Measurements from ENCODE around the gene UBE2E2.

UBE2E2 gene

DNA sequence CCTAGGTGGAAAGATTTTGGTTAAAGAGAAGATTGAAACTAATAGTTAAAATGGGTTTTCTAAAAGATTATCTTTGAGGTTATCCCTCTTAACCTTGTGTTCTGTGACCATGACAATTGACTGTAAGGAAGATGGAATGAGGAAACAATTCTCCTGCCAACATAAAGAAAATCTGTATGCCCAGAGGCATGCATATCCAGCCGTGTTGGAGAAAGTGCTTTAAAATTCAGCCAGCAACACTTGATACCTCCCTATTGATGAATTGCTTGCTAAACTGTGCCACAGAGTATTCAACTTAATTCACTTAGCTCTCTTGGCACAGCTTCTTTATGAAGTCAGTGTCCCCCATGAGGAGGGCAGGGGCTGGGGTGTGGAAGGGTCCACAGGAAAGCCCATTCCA is 203.5 kb downstream of the UBE2E2 start:
- Histone ChIP-seq H3K9me3 (ENCODE audit: insufficient read depth, low read length, severe bottlenecking) (no peaks in the 10 kb centered on the region), H3K4me3 (ENCODE audit: low read depth in 1 of 2, low read length in 2 of 2) (no peak overlapping the region), H3K36me3 (ENCODE audit: insufficient read depth, low read length) (no peaks in the 10 kb centered on the region), H3K27me3 (ENCODE audit: insufficient read depth, low read length, poor library complexity) (no peaks in the 10 kb centered on the region), H3K27ac (ENCODE audit: low read length) (no peak overlapping the region), H3K4me2 (ENCODE audit: insufficient read depth, low read length) (no peak overlapping the region), H3K4me1 (ENCODE audit: insufficient read depth, low read length) (peaks cover 11% of the 10 kb centered on the region; the same call in 1 of the 2 replicates), H3K79me2 (ENCODE audit: insufficient read depth, low read length) (no peaks in the 10 kb centered on the region), H2AFZ (ENCODE audit: low read depth, low read length) (no peak overlapping the region), H3K9ac (ENCODE audit: low read depth, low read length) (no peak overlapping the region), H4K20me1 (ENCODE audit: insufficient read depth, low read length) (no peaks in the 10 kb centered on the region)
- no peak for DNase-seq
- TF ChIP-seq CTCF (IDR thresholded peaks at IDR 0.05; ENCODE audit: borderline replicate concordance, extremely low read depth, low read length, poor library complexity, severe bottlenecking): no peak
- no peak for TF ChIP-seq EZH2 (IDR thresholded peaks at IDR 0.05; ENCODE audit: borderline replicate concordance, low read depth, low read length, severe bottlenecking)
- ATAC-seq (ENCODE audit: insufficient read depth, low read depth): no peak

DNA sequence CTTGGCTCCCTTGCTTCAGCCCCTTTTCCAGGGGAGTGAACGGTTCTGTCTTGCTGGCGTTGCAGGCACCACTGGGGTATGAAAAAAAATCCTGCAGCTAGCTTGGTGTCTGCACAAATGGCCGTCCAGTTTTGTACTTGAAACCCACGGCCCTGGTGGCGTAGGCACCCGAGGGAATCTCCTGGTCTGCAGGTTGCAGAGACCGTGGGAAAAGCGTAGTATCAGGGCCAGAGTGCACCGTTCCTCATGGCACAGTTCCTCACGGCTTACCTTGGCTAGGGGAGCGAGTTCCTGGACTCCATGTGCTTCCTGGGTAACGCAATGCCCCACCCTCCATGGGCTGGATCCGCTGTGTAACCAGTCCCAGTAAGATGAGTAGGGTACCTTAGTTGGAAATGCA is 214.9 kb downstream of the UBE2E2 start:
- Histone ChIP-seq H3K4me3 (ENCODE audit: low read depth in 1 of 2, low read length in 2 of 2) (no peak overlapping the region), H3K9ac (ENCODE audit: low read depth, low read length) (no peak overlapping the region), H3K9me3 (ENCODE audit: insufficient read depth, low read length, severe bottlenecking) (no peaks in the 10 kb centered on the region), H4K20me1 (ENCODE audit: insufficient read depth, low read length) (no peaks in the 10 kb centered on the region), H3K4me1 (ENCODE audit: insufficient read depth, low read length) (no peaks in the 10 kb centered on the region), H3K27me3 (ENCODE audit: insufficient read depth, low read length, poor library complexity) (no peaks in the 10 kb centered on the region), H3K79me2 (ENCODE audit: insufficient read depth, low read length) (no peaks in the 10 kb centered on the region), H3K4me2 (ENCODE audit: insufficient read depth, low read length) (no peak overlapping the region), H3K27ac (ENCODE audit: low read length) (no peak overlapping the region), H2AFZ (ENCODE audit: low read depth, low read length) (no peak overlapping the region), H3K36me3 (ENCODE audit: insufficient read depth, low read length) (no peaks in the 10 kb centered on the region)
- DNase-seq: no peak
- ATAC-seq (ENCODE audit: insufficient read depth, low read depth): no peak
- no peak for TF ChIP-seq EZH2 (IDR thresholded peaks at IDR 0.05; ENCODE audit: borderline replicate concordance, low read depth, low read length, severe bottlenecking)

- H3K27ac ChIP-seq (ENCODE audit: low read length): no peak overlapping the region
- TF ChIP-seq CTCF (IDR thresholded peaks at IDR 0.05; ENCODE audit: borderline replicate concordance, extremely low read depth, low read length, poor library complexity, severe bottlenecking) (no peak), EZH2 (IDR thresholded peaks at IDR 0.05; ENCODE audit: borderline replicate concordance, low read depth, low read length, severe bottlenecking) (no peak)
- DNase-seq (no peak), ATAC-seq (ENCODE audit: insufficient read depth, low read depth) (no peak)
- no peak overlapping the region for H3K4me2 ChIP-seq (ENCODE audit: insufficient read depth, low read length)
- no peak overlapping the region for H2AFZ ChIP-seq (ENCODE audit: low read depth, low read length)
- no peaks in the 10 kb centered on the region for H3K27me3 ChIP-seq (ENCODE audit: insufficient read depth, low read length, poor library complexity)
- H4K20me1 ChIP-seq (ENCODE audit: insufficient read depth, low read length): no peaks in the 10 kb centered on the region
- no peak overlapping the region for H3K9ac ChIP-seq (ENCODE audit: low read depth, low read length)
- H3K4me3 ChIP-seq (ENCODE audit: low read depth in 1 of 2, low read length in 2 of 2): no peak overlapping the region
- no peaks in the 10 kb centered on the region for H3K36me3 ChIP-seq (ENCODE audit: insufficient read depth, low read length)
- no peaks in the 10 kb centered on the region for H3K79me2 ChIP-seq (ENCODE audit: insufficient read depth, low read length)
- no peaks in the 10 kb centered on the region for H3K4me1 ChIP-seq (ENCODE audit: insufficient read depth, low read length)
- H3K9me3 ChIP-seq (ENCODE audit: insufficient read depth, low read length, severe bottlenecking): no peaks in the 10 kb centered on the region
These were observed 218.8 kb downstream of the UBE2E2 start for GRCh38 chr3:23421811-23422516.

DNA sequence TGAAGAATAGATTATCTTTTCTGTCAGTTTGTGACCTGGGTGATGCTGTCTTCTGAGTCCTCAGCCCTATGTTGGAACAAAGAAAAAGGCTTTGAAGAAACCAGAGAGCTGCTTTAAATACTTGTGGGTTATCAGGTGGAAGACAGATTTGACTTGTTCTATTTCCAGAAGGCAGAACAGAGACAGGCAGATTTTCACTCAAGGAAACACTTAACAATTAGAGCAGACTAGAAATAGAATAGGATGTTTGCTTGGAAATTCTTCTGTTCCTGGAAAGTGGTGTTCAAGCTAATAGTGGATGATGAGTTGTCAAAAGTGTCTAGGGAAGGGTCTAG is 219.4 kb downstream of the UBE2E2 start:
- no peaks in the 10 kb centered on the region for H3K79me2 ChIP-seq (ENCODE audit: insufficient read depth, low read length)
- H3K4me1 ChIP-seq (ENCODE audit: insufficient read depth, low read length): no peaks in the 10 kb centered on the region
- no peak overlapping the region for H2AFZ ChIP-seq (ENCODE audit: low read depth, low read length)
- H3K9ac ChIP-seq (ENCODE audit: low read depth, low read length): no peak overlapping the region
- peak; percentile 39; the same call in 1 of the 3 replicates for ATAC-seq (ENCODE audit: insufficient read depth, low read depth)
- no peak overlapping the region for H3K4me3 ChIP-seq (ENCODE audit: low read depth in 1 of 2, low read length in 2 of 2)
- H3K36me3 ChIP-seq (ENCODE audit: insufficient read depth, low read length): no peaks in the 10 kb centered on the region
- H3K27ac ChIP-seq (ENCODE audit: low read length): no peak overlapping the region
- no peak overlapping the region for H3K4me2 ChIP-seq (ENCODE audit: insufficient read depth, low read length)
- no peaks in the 10 kb centered on the region for H3K9me3 ChIP-seq (ENCODE audit: insufficient read depth, low read length, severe bottlenecking)
- no peak for DNase-seq
- H3K27me3 ChIP-seq (ENCODE audit: insufficient read depth, low read length, poor library complexity): no peaks in the 10 kb centered on the region
- H4K20me1 ChIP-seq (ENCODE audit: insufficient read depth, low read length): no peaks in the 10 kb centered on the region
- no peak for TF ChIP-seq EZH2 (IDR thresholded peaks at IDR 0.05; ENCODE audit: borderline replicate concordance, low read depth, low read length, severe bottlenecking)
- TF ChIP-seq CTCF (IDR thresholded peaks at IDR 0.05; ENCODE audit: borderline replicate concordance, extremely low read depth, low read length, poor library complexity, severe bottlenecking): no peak
